AG04449 (cell line): Measurements from ENCODE around the gene OR8D1.

Source experiments
- CTCF ChIA-PET: fragments of 350-600 bp; formaldehyde crosslinking; extraction: SDS; loops from one replicate; lab custom pipeline; 2021; ENCODE audit warnings: antibody characterized with exemption; lab: Yijun Ruan, JAX
- POLR2A ChIA-PET: fragments of 400-600, 350-600 bp; formaldehyde crosslinking; extraction: SDS; loops from one replicate; lab custom pipeline; 2020; ENCODE audit warnings: antibody characterized with exemption, inconsistent platforms; lab: Yijun Ruan, JAX
- DNase-seq: peaks from one replicate; pipeline ENCODE4 v3.0.0-alpha.2; 2010; ENCODE audit warnings: low read depth, low spot score
- H3K4me3 ChIP-seq: 2 replicates; pipeline ENCODE4 v1.5.1; 2011; ENCODE audit warnings: low read depth, mild to moderate bottlenecking, control low read depth, low read length
- TF ChIP-seq, protein P1 (sequence below): IDR thresholded peaks from one replicate; pipeline ENCODE4 v1.5.1; 2011; ENCODE audit warnings: mild to moderate bottlenecking, moderate library complexity, low read length, control low read depth, inconsistent platforms; ENCODE audit not compliant: insufficient read depth; ENCODE audit errors: missing control alignments

Gene OR8D1

DNA sequence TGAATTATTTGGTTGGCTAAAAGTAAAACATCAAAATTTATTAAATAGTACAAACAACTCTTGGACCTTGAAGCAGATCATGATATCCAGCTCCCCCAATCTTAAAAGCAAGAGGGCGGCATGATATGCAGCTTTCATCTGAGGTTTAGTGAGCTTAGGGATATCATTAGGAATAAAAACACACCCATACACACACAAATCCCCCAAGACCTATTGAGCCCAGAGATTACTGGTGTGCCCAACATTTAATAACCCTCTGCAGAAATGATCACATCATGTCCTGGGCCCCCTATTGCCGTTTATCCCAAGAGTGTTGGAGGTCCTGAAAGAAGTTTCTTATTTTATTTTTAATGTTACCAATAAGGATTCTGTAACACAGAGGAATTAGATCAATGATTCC lies at the start of gene OR8D1:
OR8D1 (minus strand) TSS at position 101 of the 400 bp plus-strand sequence. CDS start 3,183 bp downstream, outside the sequence.
- TF ChIP-seq, protein P1, sequence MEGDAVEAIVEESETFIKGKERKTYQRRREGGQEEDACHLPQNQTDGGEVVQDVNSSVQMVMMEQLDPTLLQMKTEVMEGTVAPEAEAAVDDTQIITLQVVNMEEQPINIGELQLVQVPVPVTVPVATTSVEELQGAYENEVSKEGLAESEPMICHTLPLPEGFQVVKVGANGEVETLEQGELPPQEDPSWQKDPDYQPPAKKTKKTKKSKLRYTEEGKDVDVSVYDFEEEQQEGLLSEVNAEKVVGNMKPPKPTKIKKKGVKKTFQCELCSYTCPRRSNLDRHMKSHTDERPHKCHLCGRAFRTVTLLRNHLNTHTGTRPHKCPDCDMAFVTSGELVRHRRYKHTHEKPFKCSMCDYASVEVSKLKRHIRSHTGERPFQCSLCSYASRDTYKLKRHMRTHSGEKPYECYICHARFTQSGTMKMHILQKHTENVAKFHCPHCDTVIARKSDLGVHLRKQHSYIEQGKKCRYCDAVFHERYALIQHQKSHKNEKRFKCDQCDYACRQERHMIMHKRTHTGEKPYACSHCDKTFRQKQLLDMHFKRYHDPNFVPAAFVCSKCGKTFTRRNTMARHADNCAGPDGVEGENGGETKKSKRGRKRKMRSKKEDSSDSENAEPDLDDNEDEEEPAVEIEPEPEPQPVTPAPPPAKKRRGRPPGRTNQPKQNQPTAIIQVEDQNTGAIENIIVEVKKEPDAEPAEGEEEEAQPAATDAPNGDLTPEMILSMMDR = no peak
- no peak for DNase-seq
- no peak within 1 kb of the TSS for H3K4me3 ChIP-seq
- POLR2A ChIA-PET = no interaction called here
- CTCF ChIA-PET = no interaction called here

DNA sequence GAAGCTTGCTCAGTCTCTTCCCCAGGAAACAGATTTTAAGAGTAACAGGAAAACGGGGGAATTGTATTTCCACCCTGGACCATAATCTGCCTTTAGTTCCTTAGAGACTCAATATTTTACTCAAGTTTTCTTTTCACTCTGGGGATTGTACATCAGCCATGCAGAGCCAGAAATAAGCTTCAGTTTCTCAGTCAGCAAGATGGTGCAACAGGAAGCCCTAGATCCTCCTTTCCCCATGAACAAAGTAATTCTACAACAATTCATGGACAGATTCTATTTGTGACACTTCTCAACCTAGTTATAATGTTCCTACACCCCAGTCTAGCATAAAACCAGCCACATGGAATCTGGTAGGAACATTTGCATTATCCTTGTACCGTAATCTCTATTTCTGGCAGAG lies 45.8 kb upstream of the OR8D1 start:
- ChIA-PET CTCF (no interaction called here), POLR2A (no interaction called here)
- no peak overlapping the region for H3K4me3 ChIP-seq
- TF ChIP-seq, protein P1 = no peak
- no peak for DNase-seq

DNA sequence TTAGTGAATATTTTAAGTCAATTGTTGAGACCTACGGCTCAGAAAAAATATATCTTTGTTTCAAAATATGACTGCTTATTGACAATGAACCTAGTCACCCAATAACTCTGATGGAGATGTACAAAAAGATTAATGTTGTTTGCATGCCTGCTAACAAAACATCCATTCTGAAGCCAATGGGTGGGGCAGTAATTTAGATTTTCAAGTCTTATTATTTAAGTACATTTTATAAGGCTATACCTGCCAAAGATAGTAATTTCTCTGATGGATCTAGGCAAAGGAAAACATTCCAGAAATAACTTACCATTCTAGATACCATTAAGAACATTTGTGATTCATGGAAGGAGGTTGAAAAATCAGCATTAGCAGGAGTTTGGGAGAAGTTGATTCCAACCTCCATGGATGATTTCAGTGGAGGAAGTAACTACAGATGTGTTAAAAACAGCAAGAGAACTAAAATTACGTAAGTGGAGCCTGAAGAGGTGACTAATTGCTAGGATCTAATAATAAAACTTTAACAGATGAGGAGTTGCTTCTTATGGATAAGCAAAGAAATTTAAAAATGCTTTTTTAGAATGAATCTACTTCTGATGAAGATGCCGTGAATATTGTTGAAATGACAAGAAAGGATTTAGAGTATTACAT lies 32.7 kb upstream of the OR8D1 start:
- TF ChIP-seq, protein P1 = no peak
- no peak overlapping the region for H3K4me3 ChIP-seq
- DNase-seq = no peak
- CTCF ChIA-PET = no interaction called here
- POLR2A ChIA-PET = no interaction called here

DNA sequence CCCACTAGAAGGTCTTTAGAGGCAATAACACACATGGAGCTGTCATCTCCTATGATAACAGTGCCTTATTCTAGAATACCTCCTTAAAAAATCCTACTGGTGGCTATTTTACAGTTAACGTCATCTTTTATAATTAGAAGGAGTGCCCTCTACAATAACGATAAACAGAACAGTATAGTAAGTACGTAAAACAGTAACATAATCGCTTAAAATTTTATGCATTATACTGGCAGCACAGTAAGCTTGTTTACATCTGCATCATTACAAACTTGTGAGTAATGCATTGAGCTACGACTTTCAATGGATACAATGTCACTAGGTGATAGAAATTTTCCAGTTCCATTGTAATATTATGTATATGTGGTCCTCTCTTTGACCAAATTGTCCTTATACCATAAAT lies 30.6 kb upstream of the OR8D1 start:
- DNase-seq = no peak
- TF ChIP-seq, protein P1 = no peak
- ChIA-PET CTCF (no interaction called here), POLR2A (no interaction called here)
- H3K4me3 ChIP-seq = no peak overlapping the region

DNA sequence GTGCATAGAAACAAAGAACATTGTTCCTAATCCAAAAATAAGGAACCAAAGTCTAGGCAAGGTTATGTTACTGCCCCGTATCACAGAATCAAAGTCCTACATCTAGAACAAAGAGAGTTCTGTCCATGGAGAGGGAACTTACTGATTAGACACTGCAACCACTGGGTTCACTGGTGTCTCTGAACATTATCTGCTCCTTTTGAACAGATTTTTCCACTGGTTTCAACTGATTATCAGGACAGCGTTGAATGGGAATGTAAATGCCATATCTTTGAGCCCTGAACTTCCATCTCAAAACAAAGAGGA lies 26.3 kb upstream of the OR8D1 start:
- ChIA-PET POLR2A (no interaction called here), CTCF (no interaction called here)
- no peak overlapping the region for H3K4me3 ChIP-seq
- TF ChIP-seq, protein P1 = no peak
- DNase-seq = no peak

DNA sequence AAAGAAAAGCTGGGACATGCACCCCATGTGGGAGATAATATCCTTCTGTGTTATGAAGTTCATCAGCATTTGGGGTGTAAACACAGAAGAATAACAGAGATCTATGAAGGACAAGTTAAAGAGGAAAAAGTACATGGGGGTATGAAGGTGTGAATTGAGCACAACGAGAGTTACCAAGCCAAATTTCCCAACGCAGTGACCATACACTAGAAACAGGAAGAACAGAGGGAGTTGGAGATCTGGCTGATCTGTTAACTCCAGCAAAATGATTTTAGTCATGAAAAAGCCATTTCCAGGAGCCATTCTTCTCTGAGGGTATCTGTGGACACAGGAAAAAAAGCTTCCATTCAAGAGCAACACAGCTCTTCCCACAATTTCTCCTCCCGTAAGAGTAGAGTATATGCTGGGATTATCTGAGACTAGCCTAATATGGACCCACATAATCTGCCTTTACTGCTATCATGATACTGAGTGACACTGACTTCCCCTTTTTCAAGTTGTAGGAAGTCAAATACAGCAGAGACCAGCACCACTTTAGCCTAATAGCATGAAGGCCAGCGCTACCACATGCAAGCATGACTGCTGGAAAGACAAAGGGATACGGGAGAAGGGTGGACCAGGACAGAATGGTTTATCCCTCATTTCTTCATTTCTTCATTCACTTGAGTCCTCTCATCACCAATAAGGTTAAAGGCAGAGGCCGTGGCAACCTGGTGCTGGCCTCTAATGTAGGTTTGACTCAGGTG lies 25.8 kb upstream of the OR8D1 start:
- CTCF ChIA-PET = no interaction called here
- POLR2A ChIA-PET = no interaction called here

More for the DNA sequence above, 25.8 kb upstream of the OR8D1 start:
- no peak for DNase-seq
- TF ChIP-seq, protein P1 = no peak
- no peak overlapping the region for H3K4me3 ChIP-seq
